Gastrocnemius medialis (tissue), 4 donors: Measurements from ENCODE around the gene EEF2KMT. TPM values are rescaled to one million over a fixed set of nuclear protein-coding genes. Genes with fewer than 3 reads are reported as not detected.

Experiments used
- ATAC-seq, 2 donors: fragments of 150-250 bp; one replicate each; pipeline ENCODE4 v1.9.1; 2016
- DNase-seq, 2 donors: peaks; one replicate each; pipeline ENCODE4 v3.0.0-alpha.2; 2019
- H3K27ac ChIP-seq, 4 donors: fragments of 200-600 bp; sonication (generic); 1 replicate in 1 of 4; 2 replicates in 3 of 4; pipeline ENCODE4 v1.5.1; 2016 to 2018; ENCODE audit warnings: mild to moderate bottlenecking in 2 of 4, moderate library complexity in 1 of 4
- H3K27me3 ChIP-seq, 3 donors: fragments of 200-600 bp; sonication (generic) in 2 of 3; 1 replicate in 1 of 3; 2 replicates in 2 of 3; pipeline versions ENCODE4 v1.5.1 to v1.6.0; 2016 to 2019; ENCODE audit warnings: mild to moderate bottlenecking in 1 of 3, moderate library complexity in 1 of 3
- H3K36me3 ChIP-seq, 2 donors: fragments of 200-600 bp; sonication (generic) in 1 of 2; one replicate each; pipeline ENCODE4 v1.5.1; 2017 to 2018
- H3K4me1 ChIP-seq, 2 donors: fragments of 200-600 bp; sonication (generic) in 1 of 2; one replicate each; pipeline ENCODE4 v1.5.1; 2016 to 2017; ENCODE audit warnings: mild to moderate bottlenecking in 2 of 2
- H3K4me3 ChIP-seq, 4 donors: fragments of 200-600 bp; sonication (generic) in 3 of 4; 1 replicate in 1 of 4; 2 replicates in 3 of 4; pipeline ENCODE4 v1.5.1; 2016 to 2019; ENCODE audit warnings: mild to moderate bottlenecking in 2 of 4
- H3K9me3 ChIP-seq, 3 donors: fragments of 200-600 bp; sonication (generic) in 2 of 3; 1 replicate in 1 of 3; 2 replicates in 2 of 3; pipeline ENCODE4 v1.5.1; 2016 to 2019
- POLR2A ChIP-seq, 2 donors: fragments of 450-650 bp; IDR thresholded peaks; one replicate each; pipeline ENCODE4 v1.6.1; 2017; ENCODE audit warnings: antibody characterized with exemption in 2 of 2, mild to moderate bottlenecking in 2 of 2, moderate library complexity in 2 of 2
- in situ Hi-C, 4 donors: fragments of 200-750 bp; cut with MboI; loops; one replicate each; pipeline versions ENCODE4 v1.15.0 to v1.8.0; 2017; ENCODE audit warnings: low sequenced_read_pairs in 4 of 4
- intact Hi-C: fragments of 100-400 bp; cut with DNase I; formaldehyde crosslinking; loops from one replicate; pipeline ENCODE4 v1.15.1; 2023; ENCODE audit warnings: low total_unique reads
- total RNA-seq, 4 donors: library from RNA; depleted of rRNA; stranded (reverse); fragments of >200 nt; gene quantifications; one replicate each; pipeline versions ENCODE4 v1.1.0 to v1.2.3, GENCODE V29; 2016
- TF ChIP-seq, protein P1 (sequence below), 5 experiments: fragments of 450-650 bp in 3 of 5; fragments of 200-600 bp in 2 of 5; sonication (generic) in 2 of 5; IDR thresholded peaks in 4 of 5; conservative IDR thresholded peaks in 1 of 5; 1 replicate in 4 of 5; 2 replicates in 1 of 5; pipeline ENCODE4 v1.5.1; 2016 to 2019; ENCODE audit warnings: antibody characterized with exemption in 5 of 5, mild to moderate bottlenecking in 3 of 5, moderate library complexity in 3 of 5

Gene EEF2KMT
- total RNA-seq, 4 donors from 2014 or later, result 10.0 to 17.1 (median 12.4) TPM

DNA sequence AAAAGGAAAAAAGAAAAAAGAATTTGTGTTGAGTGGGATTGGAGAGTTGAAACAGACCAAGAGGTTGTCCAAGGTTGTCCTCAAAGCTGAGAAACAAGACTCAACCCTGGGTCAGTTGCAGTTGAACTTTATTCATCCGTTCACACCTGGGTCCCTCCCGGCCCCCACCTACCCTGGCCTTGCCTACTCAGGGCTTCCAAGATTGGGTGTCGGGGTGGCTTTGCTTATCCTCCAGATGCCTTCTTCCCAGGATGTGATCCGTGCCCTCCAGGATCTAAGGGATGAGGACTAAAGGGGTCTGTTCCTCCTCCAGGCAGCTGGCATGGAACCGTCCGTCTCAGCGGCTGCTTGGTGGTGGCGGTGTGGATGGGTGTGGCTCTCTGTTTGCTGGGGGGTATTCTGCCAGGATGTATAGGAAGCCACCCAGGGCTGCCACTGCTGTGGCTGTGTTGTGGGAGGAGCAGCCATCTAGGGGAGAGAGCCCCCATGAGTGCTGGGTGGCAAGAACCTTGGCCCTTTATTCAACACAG is 53.5 kb downstream of the EEF2KMT start:
- no peaks in the 10 kb centered on the region for H3K4me1 ChIP-seq
- intact Hi-C loops, result no loop called here

DNA sequence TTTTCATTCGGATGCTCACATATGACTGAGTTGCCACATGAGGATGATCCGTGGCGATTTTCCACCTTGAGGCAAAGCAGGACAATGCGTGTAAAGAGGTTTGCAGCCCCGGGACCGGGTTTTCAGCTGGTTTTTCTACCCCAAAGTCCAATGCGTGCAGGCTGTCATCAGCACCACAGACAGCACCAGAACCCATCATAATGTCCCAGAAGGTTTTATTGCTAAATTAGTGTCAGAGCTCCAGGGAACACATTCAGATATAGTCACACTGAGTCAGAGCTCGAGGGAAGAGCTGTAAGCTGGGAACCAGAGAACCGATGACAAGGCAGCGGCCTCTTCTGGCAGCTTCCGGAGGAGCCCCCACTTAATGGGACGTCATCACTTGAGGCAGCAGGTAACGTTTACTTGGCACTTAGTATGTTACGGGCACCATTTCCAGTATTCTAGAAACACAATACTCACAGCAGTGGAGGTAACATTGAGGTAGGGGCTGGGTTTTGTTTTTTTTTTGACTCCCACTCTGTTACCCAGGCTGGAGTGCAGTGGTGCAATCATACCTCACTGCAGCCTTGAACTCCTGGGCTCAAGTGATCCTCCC is 54.9 kb downstream of the EEF2KMT start:
- Histone ChIP-seq H3K36me3 (no peaks in the 10 kb centered on the region), H3K4me3 (no peak overlapping the region), H3K4me1 (no peaks in the 10 kb centered on the region), H3K27ac (no peak overlapping the region), H3K9me3 (no peaks in the 10 kb centered on the region), H3K27me3 (no peaks in the 10 kb centered on the region)
- DNase-seq (no peak), ATAC-seq (no peak)
- intact Hi-C loops, result no loop called here
- TF ChIP-seq POLR2A (IDR thresholded peaks at IDR 0.05), result no peak
- TF ChIP-seq, protein P1, sequence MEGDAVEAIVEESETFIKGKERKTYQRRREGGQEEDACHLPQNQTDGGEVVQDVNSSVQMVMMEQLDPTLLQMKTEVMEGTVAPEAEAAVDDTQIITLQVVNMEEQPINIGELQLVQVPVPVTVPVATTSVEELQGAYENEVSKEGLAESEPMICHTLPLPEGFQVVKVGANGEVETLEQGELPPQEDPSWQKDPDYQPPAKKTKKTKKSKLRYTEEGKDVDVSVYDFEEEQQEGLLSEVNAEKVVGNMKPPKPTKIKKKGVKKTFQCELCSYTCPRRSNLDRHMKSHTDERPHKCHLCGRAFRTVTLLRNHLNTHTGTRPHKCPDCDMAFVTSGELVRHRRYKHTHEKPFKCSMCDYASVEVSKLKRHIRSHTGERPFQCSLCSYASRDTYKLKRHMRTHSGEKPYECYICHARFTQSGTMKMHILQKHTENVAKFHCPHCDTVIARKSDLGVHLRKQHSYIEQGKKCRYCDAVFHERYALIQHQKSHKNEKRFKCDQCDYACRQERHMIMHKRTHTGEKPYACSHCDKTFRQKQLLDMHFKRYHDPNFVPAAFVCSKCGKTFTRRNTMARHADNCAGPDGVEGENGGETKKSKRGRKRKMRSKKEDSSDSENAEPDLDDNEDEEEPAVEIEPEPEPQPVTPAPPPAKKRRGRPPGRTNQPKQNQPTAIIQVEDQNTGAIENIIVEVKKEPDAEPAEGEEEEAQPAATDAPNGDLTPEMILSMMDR (IDR thresholded peaks at IDR 0.05 in 4 of 5, conservative IDR thresholded peaks at IDR 0.05 in 1 of 5), result no peak
- in situ Hi-C loops, result no loop called here

More for the DNA sequence above, 53.5 kb downstream of the EEF2KMT start:
- H3K9me3 ChIP-seq, result no peaks in the 10 kb centered on the region
- no peak overlapping the region for H3K4me3 ChIP-seq
- no peak for ATAC-seq
- no peak overlapping the region for H3K27ac ChIP-seq
- no peaks in the 10 kb centered on the region for H3K36me3 ChIP-seq
- no peak for DNase-seq
- TF ChIP-seq POLR2A (IDR thresholded peaks at IDR 0.05), result no peak
- TF ChIP-seq, protein P1 (IDR thresholded peaks at IDR 0.05 in 4 of 5, conservative IDR thresholded peaks at IDR 0.05 in 1 of 5), result no peak
- in situ Hi-C loops, result no loop called here
- no peaks in the 10 kb centered on the region for H3K27me3 ChIP-seq

DNA sequence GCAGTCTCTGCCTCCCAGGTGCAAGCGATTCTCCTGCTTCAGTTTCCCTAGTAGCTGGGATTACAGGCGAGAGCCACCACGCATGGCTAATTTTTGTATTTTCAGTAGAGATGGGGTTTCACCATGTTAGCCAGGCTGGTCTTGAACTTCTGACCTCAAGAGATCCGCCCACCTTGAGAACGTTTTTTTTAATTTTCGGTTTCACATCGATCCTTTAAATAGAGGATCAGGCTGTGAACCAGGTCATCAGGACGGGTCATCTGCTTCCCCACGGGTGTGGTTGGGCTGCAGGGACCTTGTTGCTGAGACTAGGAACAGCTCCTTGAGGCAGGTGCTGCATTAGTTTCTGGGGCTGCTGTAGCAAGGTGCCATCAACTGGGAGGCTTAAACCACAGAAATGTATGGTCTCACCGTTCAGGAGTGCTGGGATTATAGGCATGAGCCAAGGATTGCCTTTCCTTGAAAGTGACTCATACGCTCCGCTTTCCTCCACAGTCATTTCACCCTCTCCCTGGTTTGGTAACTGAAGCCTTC is 55.9 kb downstream of the EEF2KMT start:
- TF ChIP-seq, protein P1 (IDR thresholded peaks at IDR 0.05 in 4 of 5, conservative IDR thresholded peaks at IDR 0.05 in 1 of 5), result no peak
- TF ChIP-seq POLR2A (IDR thresholded peaks at IDR 0.05), result no peak
- DNase-seq, result no peak
- no peak overlapping the region for H3K27ac ChIP-seq
- H3K9me3 ChIP-seq, result no peaks in the 10 kb centered on the region
- H3K27me3 ChIP-seq, result no peaks in the 10 kb centered on the region
- no peak for ATAC-seq
- intact Hi-C loops (no loop called here), in situ Hi-C loops (no loop called here)
- H3K36me3 ChIP-seq, result no peaks in the 10 kb centered on the region
- H3K4me1 ChIP-seq, result no peaks in the 10 kb centered on the region
- H3K4me3 ChIP-seq, result no peak overlapping the region

DNA sequence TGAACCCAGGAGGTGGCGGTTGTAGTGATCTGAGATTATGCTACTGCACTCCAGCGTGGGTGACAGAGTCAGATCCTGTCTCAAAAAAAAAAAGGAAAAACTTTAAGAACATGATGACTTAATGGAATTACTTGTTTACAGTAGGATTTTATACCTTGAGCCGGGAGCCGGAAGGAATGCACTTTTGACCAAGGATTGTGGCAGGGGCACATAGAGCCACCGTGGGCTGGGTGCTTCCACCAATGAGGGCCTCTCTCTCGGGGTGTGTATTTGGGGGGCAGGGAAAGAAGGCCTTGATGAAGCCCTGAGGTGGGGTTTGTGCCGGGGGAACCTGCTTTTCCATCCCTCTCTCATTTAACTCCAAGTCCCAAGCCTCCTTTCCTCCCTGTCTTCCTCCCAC is 57.1 kb downstream of the EEF2KMT start:
- intact Hi-C loops, result no loop called here
- in situ Hi-C loops, result no loop called here
- no peaks in the 10 kb centered on the region for H3K36me3 ChIP-seq
- no peaks in the 10 kb centered on the region for H3K9me3 ChIP-seq
- no peak overlapping the region for H3K4me3 ChIP-seq
- TF ChIP-seq, protein P1 (IDR thresholded peaks at IDR 0.05 in 4 of 5, conservative IDR thresholded peaks at IDR 0.05 in 1 of 5), result no peak
- no peak for TF ChIP-seq POLR2A (IDR thresholded peaks at IDR 0.05)
- H3K27ac ChIP-seq, result no peak overlapping the region
- H3K27me3 ChIP-seq, result no peaks in the 10 kb centered on the region
- no peaks in the 10 kb centered on the region for H3K4me1 ChIP-seq
- DNase-seq (no peak), ATAC-seq (no peak)
